ENCODE results near the gene PRKCA. TPM values are rescaled to one million over a fixed set of nuclear protein-coding genes. Genes with fewer than 3 reads are reported as not detected.
"Not testable (repeated sequence)": the region's sequence is repeated elsewhere in the genome, so short reads cannot be mapped to it uniquely, and the experiment has no call there.

The PRKCA gene
- total RNA-seq, 1 donor from 2014 or later = 112 TPM

DNA sequence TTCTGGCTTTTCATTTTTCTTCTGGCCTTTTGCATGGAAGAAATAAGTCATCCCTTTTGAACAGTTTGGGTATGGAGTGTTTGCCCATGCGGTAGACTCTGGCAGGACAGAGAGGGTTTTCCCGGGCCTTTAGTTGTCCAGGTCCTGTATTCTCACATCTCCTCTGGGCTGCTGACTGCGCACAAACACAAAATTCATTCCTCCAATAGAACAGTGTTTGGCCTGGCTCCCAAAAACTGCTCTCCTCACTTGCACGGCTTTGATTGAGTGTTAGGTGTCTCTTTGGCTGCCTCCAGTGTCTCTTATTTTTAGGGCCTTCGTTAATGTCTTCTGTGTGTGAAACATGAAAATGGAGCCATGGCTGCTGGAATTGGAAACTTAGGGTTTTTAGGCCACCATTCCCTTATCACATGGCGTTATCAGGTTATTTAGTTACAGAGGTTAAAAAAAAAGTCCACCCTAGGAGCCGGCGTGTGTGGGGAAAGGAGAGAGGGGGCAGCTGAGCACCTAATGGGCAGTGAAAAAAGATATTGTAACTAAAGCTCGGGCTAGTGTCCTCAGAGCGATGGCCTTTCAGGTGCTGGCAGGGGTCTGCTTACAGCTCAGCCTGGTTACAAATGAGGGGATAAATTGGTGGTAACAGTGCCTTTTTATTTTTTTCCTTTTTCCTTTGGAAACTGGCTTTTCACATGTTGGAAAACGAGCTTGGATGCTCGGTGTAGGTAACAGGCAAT, 47.3 kb downstream of the PRKCA start:
- intact Hi-C loops (cut with micrococcal nuclease) = loop anchor here (5.0 kb wide), 1 partner anchor 47 kb away; the partner anchor contains the start of gene PRKCA

DNA sequence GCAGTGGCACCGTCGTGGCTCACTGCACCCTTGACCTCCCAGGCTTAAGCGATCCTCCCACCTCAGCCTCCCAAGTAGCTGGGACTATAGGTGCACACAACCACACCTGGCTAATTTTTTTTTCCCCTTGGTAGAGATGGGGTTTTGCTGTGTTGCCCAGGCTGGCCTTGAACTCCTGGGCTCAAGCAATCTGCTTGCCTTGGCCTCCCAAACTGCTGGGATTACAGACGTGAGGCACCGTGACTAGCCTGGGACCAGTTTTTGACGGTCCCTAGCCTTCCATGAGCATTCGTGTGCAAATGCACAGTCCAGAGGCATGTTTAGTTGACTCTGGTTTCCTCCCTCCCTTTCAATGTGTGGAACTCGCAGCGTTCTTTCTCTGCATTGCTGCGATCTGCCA, 48.2 kb downstream of the PRKCA start:
- intact Hi-C loops (cut with micrococcal nuclease) = not testable (repeated sequence)

DNA sequence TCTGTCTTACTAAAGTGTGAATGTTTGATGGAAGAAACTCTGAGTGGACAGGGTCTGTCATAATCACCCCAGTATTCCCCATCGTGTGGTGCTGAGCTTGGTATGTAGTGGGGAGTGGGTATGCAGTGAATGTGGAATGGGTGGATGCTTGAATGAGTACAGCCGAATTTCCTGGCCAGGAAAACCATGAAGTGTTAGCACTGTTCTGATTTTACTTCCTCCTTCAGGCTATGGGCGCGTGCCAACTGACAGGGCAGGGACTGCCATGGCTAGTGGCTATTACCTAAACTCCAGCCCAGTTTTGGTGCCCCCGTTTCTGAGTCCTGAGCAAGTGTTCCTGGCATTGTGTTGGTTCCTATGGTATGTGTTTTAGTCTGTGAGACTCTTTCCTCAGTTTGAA, 48.6 kb downstream of the PRKCA start:
- intact Hi-C loops (cut with micrococcal nuclease) = no loop called here

DNA sequence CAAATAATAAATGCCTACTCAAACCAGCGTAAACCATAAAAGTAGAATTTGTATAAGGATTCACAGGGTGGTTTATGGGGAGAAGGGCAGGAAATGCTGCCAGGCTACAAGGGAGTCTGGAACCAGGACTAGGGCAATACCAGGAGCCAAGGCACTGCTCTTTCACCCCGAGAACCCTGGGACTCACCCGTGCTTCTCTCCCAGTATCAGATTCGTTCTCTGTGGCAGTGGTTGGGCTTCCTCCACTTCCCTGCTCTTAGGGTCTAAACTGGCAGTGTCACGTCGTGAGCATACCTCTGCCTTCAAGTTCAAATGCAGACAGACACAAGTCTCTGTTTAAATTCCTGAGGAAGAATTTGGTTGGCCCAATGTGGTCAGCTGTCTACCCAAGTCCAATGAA, 49.3 kb downstream of the PRKCA start:
- intact Hi-C loops (cut with micrococcal nuclease) = no loop called here

DNA sequence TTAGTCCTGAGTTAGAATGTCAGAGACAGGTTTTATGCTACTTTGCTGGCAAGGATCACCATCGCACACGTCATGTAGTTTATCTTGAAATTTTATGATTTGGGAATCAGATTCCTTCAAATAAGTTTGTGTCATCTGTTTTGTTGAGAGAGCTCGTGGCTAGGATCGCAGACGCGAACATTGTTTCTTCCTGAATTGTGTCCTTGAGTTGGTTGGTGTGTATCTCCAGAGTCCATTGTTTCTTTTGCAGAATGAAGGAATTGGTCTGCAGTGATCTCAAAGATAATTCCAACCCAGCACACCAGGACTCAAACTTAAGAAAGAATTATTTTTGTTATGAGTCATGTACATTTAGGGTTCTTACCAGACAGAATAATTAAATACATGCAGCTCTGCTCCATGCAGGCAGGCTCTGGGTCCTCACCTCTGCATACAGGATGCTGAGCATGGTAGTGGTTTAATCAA, 51.6 kb downstream of the PRKCA start:
- intact Hi-C loops (cut with micrococcal nuclease) = no loop called here

DNA sequence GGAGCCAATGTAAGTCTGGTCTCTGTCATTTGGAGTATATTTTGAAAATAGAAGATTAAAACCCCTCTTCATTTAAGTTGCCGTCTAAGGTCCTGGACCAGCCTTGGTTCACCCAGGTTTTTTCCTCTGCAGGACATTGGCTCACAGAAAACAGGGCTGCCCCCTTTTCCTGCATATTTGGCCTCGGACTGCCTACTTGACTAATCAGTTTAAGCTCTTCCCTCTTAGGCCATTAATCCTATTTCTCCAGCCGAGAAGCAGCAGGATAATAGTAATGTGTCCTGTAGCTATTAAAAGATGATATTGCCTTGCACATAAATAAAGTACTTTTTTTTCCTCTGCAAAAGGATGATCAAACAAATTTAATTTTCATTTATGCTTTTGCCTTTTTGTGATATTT, 52.1 kb downstream of the PRKCA start:
- intact Hi-C loops (cut with micrococcal nuclease) = no loop called here

DNA sequence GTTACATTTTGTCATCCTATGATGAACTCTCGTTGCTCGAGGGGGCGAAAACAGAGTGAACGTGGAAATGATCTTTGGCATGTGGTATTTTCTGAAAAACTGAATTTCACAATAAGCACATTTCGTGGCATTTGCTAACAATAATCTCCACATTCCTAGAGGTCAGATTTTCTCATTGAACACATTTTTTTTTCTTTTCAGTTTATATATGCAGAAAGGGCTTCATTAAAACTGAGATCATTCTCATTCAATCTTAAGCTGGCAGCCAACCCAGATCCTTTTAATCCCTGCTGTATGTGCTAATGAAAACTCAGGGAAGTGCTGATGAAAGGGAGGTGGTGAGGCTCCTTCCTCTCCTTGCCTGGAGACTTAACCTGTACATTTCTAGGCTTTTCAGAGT, 52.6 kb downstream of the PRKCA start:
- intact Hi-C loops (cut with micrococcal nuclease) = no loop called here

DNA sequence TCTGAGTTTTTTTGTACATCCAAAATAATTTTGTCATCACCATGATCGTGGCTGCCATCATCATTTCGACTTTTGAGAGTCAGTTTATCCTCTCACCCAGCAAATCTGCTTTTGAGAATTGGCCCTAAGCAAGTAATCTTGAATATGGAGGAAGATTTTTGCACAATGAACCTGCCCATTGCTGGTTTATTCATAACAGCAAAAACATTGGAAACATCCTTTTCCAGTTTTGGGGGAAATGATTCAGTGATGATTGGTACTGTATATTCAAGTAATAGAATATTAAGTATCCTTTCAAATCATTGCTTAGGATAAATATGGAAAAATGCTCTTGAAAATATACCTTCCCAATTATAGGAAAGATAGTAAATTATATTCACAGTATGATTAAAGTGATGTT, 53.1 kb downstream of the PRKCA start:
- intact Hi-C loops (cut with micrococcal nuclease) = no loop called here

DNA sequence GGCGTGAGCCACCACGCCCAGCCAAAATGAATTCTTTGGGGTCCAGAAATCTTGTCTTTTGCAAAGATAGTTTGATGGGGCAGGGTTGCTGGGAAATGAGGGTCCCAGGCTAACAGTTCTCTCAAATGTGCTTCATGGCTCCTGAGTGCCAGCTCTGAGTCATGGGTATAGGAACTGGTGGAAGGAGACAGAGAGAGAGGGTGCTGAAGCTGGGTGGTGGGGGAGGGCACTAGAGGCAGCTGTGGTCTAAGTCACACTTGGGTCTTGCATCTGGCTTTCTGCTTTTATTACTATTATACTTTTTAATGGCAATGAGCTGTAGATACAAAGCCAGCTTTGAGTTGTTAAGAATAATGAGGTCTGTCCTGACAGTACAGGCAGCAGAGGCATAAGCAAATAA, 54.6 kb downstream of the PRKCA start:
- intact Hi-C loops (cut with micrococcal nuclease) = no loop called here

DNA sequence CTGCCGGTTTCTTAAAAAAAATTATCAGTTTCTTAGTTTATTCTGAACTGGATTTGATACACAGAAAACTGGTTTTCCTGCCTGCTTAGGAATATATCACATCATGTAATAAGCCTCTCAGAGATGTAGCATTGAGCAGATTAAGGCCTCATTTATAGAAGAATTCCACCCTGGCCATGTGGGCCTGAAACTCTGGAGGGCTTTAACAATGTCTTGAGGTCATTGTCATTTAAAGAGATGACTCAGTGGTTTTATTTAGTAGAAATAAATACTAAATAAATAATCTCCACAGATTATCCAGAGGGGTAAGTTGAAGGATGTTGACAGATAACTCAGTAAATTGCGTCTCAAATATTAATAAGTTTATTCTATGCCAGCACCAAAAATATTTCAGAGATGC, 56.9 kb downstream of the PRKCA start:
- intact Hi-C loops (cut with micrococcal nuclease) = no loop called here

DNA sequence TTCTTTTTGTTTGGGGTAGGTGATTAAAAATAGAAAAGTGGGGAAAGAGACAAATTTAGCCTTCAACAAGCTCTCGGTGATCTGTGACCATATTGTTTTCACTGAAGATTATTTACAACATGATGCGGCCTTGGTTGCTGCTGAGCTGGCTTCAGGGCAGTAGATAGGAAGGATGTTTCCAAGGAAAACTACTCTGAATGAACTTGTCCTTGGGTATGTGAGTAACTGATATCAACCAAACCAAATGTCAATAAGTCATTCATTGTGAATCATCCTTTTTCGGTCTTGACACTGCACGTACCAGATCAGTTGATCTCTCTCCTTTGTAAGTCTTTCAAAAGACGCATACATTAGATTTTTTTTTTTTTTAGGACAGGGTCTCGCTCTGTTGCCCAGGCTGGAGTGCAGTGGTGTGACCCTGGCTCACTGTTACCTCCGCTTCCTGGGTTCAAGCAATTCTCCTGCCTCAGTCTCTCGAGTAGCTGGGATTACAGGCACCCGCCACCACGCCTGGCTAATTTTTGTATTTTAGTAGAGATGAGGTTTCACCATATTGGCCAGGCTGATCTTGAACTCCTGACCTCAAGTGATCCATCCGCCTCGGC, 58.6 kb downstream of the PRKCA start:
- intact Hi-C loops (cut with micrococcal nuclease) = not testable (repeated sequence)

DNA sequence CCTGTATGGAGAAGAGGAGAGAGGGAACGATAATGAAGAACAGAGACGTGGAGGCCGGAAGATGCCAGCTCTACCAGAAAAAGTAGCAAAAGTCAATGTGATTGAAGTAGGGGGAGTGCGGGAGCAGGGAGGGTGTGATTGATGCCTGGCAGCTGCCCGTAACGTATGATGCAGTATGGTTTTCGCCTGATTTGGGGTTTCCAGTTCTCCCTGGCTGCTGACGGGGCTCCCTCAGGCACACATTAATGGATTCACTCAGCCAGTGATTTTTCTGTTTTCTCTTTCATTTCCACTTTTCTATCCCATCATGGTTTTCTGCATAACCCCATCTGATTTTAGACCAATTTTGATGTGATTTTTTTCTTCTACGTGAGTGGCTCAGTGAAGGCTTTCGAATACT, 62.1 kb downstream of the PRKCA start:
- intact Hi-C loops (cut with micrococcal nuclease) = no loop called here

DNA sequence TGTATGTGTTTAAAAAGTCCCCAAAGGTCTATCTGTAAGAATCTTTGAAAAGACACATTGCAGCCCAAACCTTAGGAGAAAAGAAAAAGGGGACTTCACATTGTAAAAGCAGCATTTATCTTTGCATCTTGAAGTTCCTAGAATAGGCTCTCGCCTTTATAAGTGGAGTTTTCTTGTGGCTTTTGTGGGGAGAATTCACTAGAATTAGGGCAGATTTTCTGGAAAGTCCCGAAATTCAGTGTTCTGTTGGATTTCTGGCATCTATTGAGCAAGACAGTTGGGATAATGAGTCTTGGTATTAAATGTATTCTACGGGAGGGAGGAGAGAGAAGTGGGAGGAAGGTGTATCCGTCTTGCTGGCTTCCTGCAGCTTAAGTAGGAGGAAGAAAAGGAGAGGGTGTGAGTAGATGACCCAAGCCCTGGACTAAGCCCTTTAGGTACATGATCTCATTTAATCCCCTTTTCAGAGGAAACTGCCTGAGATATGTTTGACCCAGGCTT, 62.6 kb downstream of the PRKCA start:
- intact Hi-C loops (cut with micrococcal nuclease) = no loop called here

DNA sequence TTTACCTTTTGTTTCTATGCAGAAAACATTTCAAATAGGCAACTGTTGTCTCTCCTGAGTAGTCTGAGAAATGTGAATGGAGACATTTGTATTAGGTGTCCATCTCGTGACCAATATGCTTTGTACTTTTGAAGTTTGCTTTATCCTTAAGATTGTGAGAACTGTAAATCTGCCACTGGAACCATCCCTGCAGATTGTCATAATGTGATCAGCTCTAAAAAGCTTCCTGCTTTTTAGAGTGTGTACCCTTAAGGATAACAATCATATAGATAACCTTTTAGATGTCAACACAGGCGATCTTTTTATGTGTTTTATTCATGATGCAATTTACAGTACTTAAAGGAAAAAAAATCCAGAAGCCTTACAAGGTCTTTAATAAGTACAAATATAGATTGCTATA, 63.5 kb downstream of the PRKCA start:
- intact Hi-C loops (cut with micrococcal nuclease) = no loop called here

DNA sequence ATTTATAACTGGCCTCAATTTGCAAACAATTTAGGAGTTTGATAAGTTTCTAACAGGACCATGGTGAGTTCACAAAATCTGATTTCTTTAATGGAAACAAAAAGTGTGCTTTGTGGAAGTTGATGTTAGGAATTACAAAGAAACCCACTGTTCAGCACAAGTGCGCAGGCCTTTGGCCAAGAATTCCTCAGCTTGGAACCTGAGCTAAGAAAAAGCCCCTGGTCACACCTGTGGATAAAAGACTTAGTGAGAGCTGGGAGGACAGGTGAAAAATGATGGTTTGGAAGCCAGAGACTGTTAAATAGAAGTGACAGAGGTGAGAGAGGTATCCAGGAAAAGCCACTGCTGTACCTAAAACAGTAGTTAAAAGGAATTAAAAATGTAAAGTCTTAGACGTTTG, 64.7 kb downstream of the PRKCA start:
- intact Hi-C loops (cut with micrococcal nuclease) = no loop called here

DNA sequence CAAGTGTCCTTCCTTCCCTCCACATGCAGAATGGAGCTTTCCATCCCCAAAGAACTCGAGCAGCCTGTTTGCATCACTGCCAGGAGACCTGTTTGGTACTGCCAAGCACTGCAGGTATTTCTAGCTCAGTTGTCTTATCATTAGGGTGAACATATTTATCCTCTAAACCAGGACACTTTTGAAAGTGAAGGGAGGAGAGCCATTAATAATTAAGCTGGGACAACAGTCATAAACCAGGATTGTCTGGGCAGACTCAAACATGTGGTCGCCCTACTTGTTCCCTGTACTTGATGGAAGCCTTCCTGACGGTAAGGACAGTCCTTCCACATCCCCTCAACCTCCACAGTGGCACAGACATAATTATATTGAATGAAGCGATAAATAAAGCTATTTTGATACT, 67.4 kb downstream of the PRKCA start:
- intact Hi-C loops (cut with micrococcal nuclease) = loop anchor here (5.0 kb wide), 1 partner anchor 68 kb away; the partner anchor contains the start of gene PRKCA

DNA sequence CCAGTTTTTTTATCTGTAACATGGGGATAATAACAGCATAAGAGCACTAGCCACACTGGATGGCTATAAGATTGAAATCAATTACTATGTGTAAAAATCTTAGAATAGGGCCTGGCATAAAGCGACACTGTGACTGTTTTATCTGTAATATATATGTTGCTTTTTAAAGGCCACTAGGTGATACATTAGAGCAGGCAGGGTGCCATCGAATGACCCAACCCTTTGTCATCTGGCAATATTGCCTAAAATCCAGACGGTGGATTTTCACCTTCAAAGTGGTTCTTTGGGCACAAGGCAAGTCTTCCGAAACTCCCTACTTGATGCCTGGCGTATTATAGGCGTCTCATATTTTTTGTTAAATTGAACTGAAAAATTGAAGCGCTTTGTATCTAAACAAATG, 69.1 kb downstream of the PRKCA start:
- intact Hi-C loops (cut with micrococcal nuclease) = loop anchor here (5.0 kb wide), 1 partner anchor 69 kb away; the partner anchor contains the start of gene PRKCA

DNA sequence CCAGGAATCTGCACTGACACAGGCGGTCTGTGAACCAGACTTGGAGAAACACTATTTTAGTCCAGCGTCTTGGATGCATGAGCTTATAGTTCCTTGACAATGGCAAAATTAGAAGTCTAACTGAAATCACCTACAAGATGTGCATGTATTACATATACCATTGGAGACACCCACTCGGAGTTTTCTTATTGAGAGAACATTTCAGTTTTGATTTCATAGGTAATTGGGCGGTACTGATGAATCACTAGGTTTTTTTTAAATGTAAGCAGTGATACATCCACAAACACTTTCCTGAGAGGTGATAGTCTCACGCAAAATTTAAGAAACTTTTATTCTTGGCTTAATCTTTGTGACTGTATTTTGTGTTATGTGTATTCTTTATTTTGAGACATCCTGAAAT, 69.8 kb downstream of the PRKCA start:
- intact Hi-C loops (cut with micrococcal nuclease) = loop anchor here (5.0 kb wide), 1 partner anchor 70 kb away; the partner anchor contains the start of gene PRKCA

DNA sequence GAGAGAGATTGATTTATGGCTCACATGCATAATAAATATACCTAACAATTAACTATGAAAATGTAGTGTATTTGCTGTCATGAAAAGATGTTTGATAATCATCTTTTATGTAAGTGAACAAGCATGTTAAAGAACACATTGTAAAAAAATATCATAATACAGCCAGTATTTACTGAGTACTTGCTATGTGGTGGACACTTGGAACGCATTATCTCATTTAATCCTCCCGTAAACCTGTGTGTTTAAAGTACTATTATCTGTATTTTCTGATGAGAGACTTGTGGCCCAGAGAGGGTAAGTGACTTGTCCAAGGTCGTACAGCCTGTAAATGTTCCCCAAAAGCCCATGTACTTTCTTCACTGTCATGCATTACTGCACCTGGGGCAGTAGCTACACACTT, 70.7 kb downstream of the PRKCA start:
- intact Hi-C loops (cut with micrococcal nuclease) = loop anchor here (5.0 kb wide), 1 partner anchor 71 kb away; the partner anchor contains the start of gene PRKCA

DNA sequence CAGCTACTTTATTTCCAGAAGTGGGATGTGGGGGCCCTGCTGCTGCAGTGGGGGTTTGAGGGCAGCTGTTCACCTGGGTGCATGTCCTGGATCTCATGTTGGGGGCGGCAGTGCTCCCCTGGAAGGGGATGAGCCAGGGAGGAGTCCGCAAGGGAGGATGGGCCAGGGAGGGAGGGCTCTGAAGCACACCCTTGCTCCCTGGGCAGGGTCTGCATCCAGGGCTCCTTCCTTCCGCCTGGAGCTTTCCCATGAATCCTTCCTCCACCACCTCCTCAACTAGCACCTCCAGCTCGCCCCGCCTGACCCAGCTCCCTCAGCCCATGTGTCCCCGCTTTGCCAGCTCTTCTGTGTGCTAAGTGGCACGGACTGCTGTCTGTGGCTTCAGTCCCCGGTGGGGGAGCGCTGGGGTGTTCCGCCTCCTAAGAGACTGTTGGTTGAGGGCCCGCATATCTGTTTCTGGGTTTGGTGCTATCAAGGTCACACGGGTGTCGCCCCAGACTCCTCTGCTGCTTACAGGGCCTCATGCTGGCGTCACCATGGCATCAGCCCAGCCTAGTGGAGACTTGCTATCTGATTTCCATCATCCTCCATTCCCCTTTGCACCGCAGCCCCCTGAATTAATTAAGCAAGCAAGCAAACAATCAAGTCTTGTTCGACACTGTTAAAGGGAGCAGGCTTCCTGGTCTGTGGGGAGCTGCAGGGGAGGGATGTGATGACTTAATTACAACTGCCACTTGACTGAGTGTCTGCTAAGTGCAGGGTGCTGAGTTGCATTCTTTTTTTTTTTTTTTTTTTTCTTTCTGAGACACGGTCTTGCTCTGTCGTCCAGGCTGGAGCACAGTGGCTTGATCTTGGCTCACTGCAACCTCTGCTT, 71.8 kb downstream of the PRKCA start:
- intact Hi-C loops (cut with micrococcal nuclease) = loop anchor here (2.0 to 5.0 kb wide), 2 partner anchors 23 to 72 kb away; partner anchors contain the start of gene PRKCA

DNA sequence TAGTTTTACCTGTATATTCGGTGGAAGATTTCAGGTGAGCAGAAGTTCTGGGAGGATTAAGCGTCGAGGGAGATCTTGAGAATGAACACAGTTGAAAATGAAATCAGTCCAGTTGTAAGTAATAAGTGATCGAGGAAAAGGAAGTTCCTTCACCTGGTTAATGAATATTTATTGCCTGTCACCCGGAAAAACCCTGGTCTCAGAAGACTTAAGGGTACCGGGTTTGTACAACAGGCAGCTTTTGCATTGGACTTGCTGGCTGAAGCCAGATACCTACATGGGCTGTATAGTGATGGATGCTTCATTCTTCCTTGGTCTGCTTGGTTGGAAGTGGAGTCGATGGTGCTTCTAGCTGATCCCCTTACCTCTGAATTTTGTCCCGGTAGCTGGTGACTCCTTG, 72.7 kb downstream of the PRKCA start:
- intact Hi-C loops (cut with micrococcal nuclease) = loop anchor here (2.0 kb wide), 1 partner anchor 22 kb away; no protein-coding TSS in a partner anchor

Measured in T-helper 2 cell treated with Interferon-gamma antibody and Interleukin-4, amounts not matched to agents 100 ng/mL and 5 ng/mL, for 36 hours (primary cell).